H1 (cell line): Measurements from ENCODE around the gene ARHGAP18.

Experiments
- BCL11A ChIP-seq, 2 experiments: IDR thresholded peaks; one replicate each; pipeline ENCODE4 v1.6.1; 2011; ENCODE audit warnings: low read depth in 2 of 2, low read length in 2 of 2, mild to moderate bottlenecking in 2 of 2
- CTCF ChIP-seq, 3 experiments: IDR thresholded peaks; 1 replicate in 2 of 3; 2 replicates in 1 of 3; pipeline versions ENCODE4 v1.5.1 to v1.6.1; 2011; ENCODE audit warnings: low read length in 3 of 3, mild to moderate bottlenecking in 3 of 3, inconsistent platforms in 2 of 3, low read depth in 1 of 3, moderate library complexity in 1 of 3; ENCODE audit not compliant: insufficient read depth in 1 of 3; ENCODE audit errors: control extremely low read depth in 1 of 3
- EGR1 ChIP-seq: IDR thresholded peaks from 2 replicates; pipeline ENCODE4 v1.6.1; 2011; ENCODE audit warnings: low read depth, low read length, borderline replicate concordance
- EZH2 ChIP-seq: fragments of 200-600 bp; sonication (generic); IDR thresholded peaks from 2 replicates; pipeline ENCODE4 v1.7.1; 2012; ENCODE audit warnings: low read depth, mild to moderate bottlenecking, moderate library complexity, low read length, inconsistent platforms; ENCODE audit not compliant: severe bottlenecking
- GTF2F1 ChIP-seq: IDR thresholded peaks from 2 replicates; pipeline ENCODE4 v1.6.1; 2012; ENCODE audit warnings: low read depth, low read length, improper control_type of control experiment, borderline replicate concordance
- NANOG ChIP-seq: IDR thresholded peaks from 2 replicates; pipeline ENCODE4 v1.6.1; 2011; ENCODE audit warnings: low read length, low read depth, mild to moderate bottlenecking, inconsistent platforms; ENCODE audit not compliant: insufficient read depth, poor library complexity, severe bottlenecking
- POLR2A ChIP-seq, 2 experiments: IDR thresholded peaks; 1 replicate in 1 of 2; 2 replicates in 1 of 2; pipeline ENCODE4 v1.6.1; 2011; ENCODE audit warnings: low read depth in 2 of 2, low read length in 2 of 2, mild to moderate bottlenecking in 2 of 2; ENCODE audit errors: control extremely low read depth in 1 of 2
- POLR2AphosphoS5 ChIP-seq: IDR thresholded peaks from 2 replicates; pipeline ENCODE4 v1.6.1; 2011; ENCODE audit warnings: low read depth, low read length
- POU5F1 ChIP-seq: IDR thresholded peaks from 2 replicates; pipeline ENCODE4 v1.6.1; 2011; ENCODE audit warnings: low read depth, mild to moderate bottlenecking, low read length, moderate library complexity
- RAD21 ChIP-seq, 2 experiments: IDR thresholded peaks in 1 of 2; conservative IDR thresholded peaks in 1 of 2; 2 replicates each; pipeline ENCODE4 v1.6.1; 2011; ENCODE audit warnings: low read depth in 2 of 2, low read length in 2 of 2, improper control_type of control experiment in 1 of 2, inconsistent platforms in 1 of 2, mild to moderate bottlenecking in 1 of 2, moderate library complexity in 1 of 2
- SRF ChIP-seq: IDR thresholded peaks from 2 replicates; pipeline ENCODE4 v1.6.1; 2011; ENCODE audit warnings: mild to moderate bottlenecking, low read depth, low read length, moderate library complexity
- TAF1 ChIP-seq: IDR thresholded peaks from 2 replicates; pipeline ENCODE4 v1.6.1; 2011; ENCODE audit warnings: mild to moderate bottlenecking, low read depth, low read length
- USF2 ChIP-seq: IDR thresholded peaks from 2 replicates; pipeline ENCODE4 v1.6.1; 2011; ENCODE audit warnings: low read length, improper control_type of control experiment

GRCh38 chr6:129732034-129732433, 22.1 kb upstream of the ARHGAP18 start:
- TF ChIP-seq CTCF (IDR thresholded peaks at IDR 0.05; ENCODE audit: control extremely low read depth in 1 of 3, insufficient read depth in 1 of 3, low read depth in 1 of 3, low read length in 3 of 3), result no peak
- no peak for TF ChIP-seq GTF2F1
- no peak for TF ChIP-seq POLR2AphosphoS5
- no peak for TF ChIP-seq EZH2
- TF ChIP-seq EGR1, result no peak
- TF ChIP-seq SRF, result no peak
- TF ChIP-seq RAD21 (IDR thresholded peaks at IDR 0.05 in 1 of 2, conservative IDR thresholded peaks at IDR 0.05 in 1 of 2; ENCODE audit: low read depth in 2 of 2, low read length in 2 of 2), result no peak
- no peak for TF ChIP-seq NANOG
- no peak for TF ChIP-seq BCL11A (IDR thresholded peaks at IDR 0.05; ENCODE audit: low read depth in 2 of 2, low read length in 2 of 2)
- TF ChIP-seq USF2, result no peak
- no peak for TF ChIP-seq POU5F1
- no peak for TF ChIP-seq POLR2A (IDR thresholded peaks at IDR 0.05; ENCODE audit: control extremely low read depth in 1 of 2, low read depth in 2 of 2, low read length in 2 of 2)
- TF ChIP-seq TAF1, result no peak
